ENCODE data around the gene SPAG7.
A peak's percentile ranks its signal among the peaks of the same experiment; 100 is the strongest.

The SPAG7 gene

GRCh38 chr17:4956493-4957061 is 11.0 kb downstream of the SPAG7 start:
- TF ChIP-seq CTCF (IDR thresholded peaks at IDR 0.05; ENCODE audit: control extremely low read depth, extremely low read depth, low read depth, missing control alignments) = peak; percentile 59
- CTCF ChIA-PET = interaction anchor here (0.7 to 3.9 kb wide), 13 partner anchors 10 to 106 kb away, joined by 3 to 35 read pairs (median 4); partner anchors contain the start of genes CHRNE, RNF167, SLC25A11 and SPAG7
- no peak for DNase-seq (ENCODE audit: extremely low spot score)
- POLR2A ChIA-PET = interaction anchor here (2.0 kb wide), 1 partner anchor 17 kb away, joined by 8 read pairs; the partner anchor contains the start of genes RNF167 and SLC25A11

- ChIA-PET CTCF (interaction anchor here (0.6 to 3.5 kb wide), 7 partner anchors 10 to 90 kb away, joined by 3 to 23 read pairs (median 4); partner anchors contain the start of gene SPAG7), POLR2A (interaction anchor here (0.6 to 1.9 kb wide), 3 partner anchors 12 to 256 kb away, joined by 3 to 9 read pairs (median 4); partner anchors contain the start of gene SPAG7)
- no peak for DNase-seq (ENCODE audit: extremely low spot score)
- no peak for TF ChIP-seq CTCF (IDR thresholded peaks at IDR 0.05; ENCODE audit: control extremely low read depth, extremely low read depth, low read depth, missing control alignments)
These were observed 12.5 kb downstream of the SPAG7 start for GRCh38 chr17:4955091-4955490.

GRCh38 chr17:4953451-4953961 is 14.1 kb downstream of the SPAG7 start:
- no peak for TF ChIP-seq CTCF (IDR thresholded peaks at IDR 0.05; ENCODE audit: control extremely low read depth, extremely low read depth, low read depth, missing control alignments)
- DNase-seq (ENCODE audit: extremely low spot score) = no peak
- POLR2A ChIA-PET = interaction anchor here (0.6 to 1.4 kb wide), 3 partner anchors 14 to 418 kb away, joined by 4 to 8 read pairs (median 6); partner anchors contain the start of genes RNF167, SLC25A11 and SPAG7
- CTCF ChIA-PET = interaction anchor here (1.0 to 3.8 kb wide), 7 partner anchors 9 to 109 kb away, joined by 3 to 13 read pairs (median 11); partner anchors contain the start of genes CAMTA2 and SPAG7

- no peak for DNase-seq (ENCODE audit: extremely low spot score)
- ChIA-PET POLR2A (interaction anchor here (0.9 to 4.4 kb wide), 3 partner anchors 11 to 19 kb away, joined by 3 to 34 read pairs (median 4); partner anchors contain the start of genes RNF167, SLC25A11 and SPAG7), CTCF (interaction anchor here (0.9 to 3.8 kb wide), 7 partner anchors 11 to 111 kb away, joined by 3 to 13 read pairs (median 11); partner anchors contain the start of genes CAMTA2 and SPAG7)
- no peak for TF ChIP-seq CTCF (IDR thresholded peaks at IDR 0.05; ENCODE audit: control extremely low read depth, extremely low read depth, low read depth, missing control alignments)
These were observed 16.1 kb downstream of the SPAG7 start for GRCh38 chr17:4951486-4951885.

GRCh38 chr17:4950746-4951204 is 16.8 kb downstream of the SPAG7 start, which contains the start of gene ENO3:
TSS of gene ENO3 (plus strand) at chr17:4951119. CDS start at chr17:4951830, 711 bp downstream.
- ChIA-PET CTCF (interaction anchor here (2.0 to 3.8 kb wide), 4 partner anchors 11 to 112 kb away, joined by 5 to 12 read pairs (median 12); partner anchors contain the start of gene CAMTA2), POLR2A (interaction anchor here (4.4 kb wide), 1 partner anchor 16 kb away, joined by 34 read pairs; the partner anchor contains the start of gene SPAG7)
- no peak for TF ChIP-seq CTCF (IDR thresholded peaks at IDR 0.05; ENCODE audit: control extremely low read depth, extremely low read depth, low read depth, missing control alignments)
- no peak for DNase-seq (ENCODE audit: extremely low spot score)

GRCh38 chr17:4950075-4950745 is 17.4 kb downstream of the SPAG7 start:
- ChIA-PET POLR2A (interaction anchor here (4.4 kb wide), 1 partner anchor 17 kb away, joined by 34 read pairs; the partner anchor contains the start of gene SPAG7), CTCF (interaction anchor here (0.9 to 3.8 kb wide), 5 partner anchors 12 to 37 kb away, joined by 3 to 12 read pairs (median 6); partner anchors contain the start of genes CAMTA2 and SPAG7)
- no peak for TF ChIP-seq CTCF (IDR thresholded peaks at IDR 0.05; ENCODE audit: control extremely low read depth, extremely low read depth, low read depth, missing control alignments)
- DNase-seq (ENCODE audit: extremely low spot score) = no peak

Measured in GM10248 (cell line).